Measurements from ENCODE around the gene GFPT2.
A peak's percentile ranks its signal among the peaks of the same experiment; 100 is the strongest.

The GFPT2 gene

GRCh38 chr5:180315762-180316212 is 37.3 kb downstream of the GFPT2 start:
- TF ChIP-seq, protein P1, sequence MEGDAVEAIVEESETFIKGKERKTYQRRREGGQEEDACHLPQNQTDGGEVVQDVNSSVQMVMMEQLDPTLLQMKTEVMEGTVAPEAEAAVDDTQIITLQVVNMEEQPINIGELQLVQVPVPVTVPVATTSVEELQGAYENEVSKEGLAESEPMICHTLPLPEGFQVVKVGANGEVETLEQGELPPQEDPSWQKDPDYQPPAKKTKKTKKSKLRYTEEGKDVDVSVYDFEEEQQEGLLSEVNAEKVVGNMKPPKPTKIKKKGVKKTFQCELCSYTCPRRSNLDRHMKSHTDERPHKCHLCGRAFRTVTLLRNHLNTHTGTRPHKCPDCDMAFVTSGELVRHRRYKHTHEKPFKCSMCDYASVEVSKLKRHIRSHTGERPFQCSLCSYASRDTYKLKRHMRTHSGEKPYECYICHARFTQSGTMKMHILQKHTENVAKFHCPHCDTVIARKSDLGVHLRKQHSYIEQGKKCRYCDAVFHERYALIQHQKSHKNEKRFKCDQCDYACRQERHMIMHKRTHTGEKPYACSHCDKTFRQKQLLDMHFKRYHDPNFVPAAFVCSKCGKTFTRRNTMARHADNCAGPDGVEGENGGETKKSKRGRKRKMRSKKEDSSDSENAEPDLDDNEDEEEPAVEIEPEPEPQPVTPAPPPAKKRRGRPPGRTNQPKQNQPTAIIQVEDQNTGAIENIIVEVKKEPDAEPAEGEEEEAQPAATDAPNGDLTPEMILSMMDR (IDR thresholded peaks at IDR 0.05; ENCODE audit: low read depth, low read length, missing control alignments): peak; percentile 99
- no peak overlapping the region for H3K4me3 ChIP-seq (ENCODE audit: low read depth, low read length)
- peak; percentile 15 for DNase-seq (ENCODE audit: low read depth)
- in situ Hi-C loops (cut with HindIII; ENCODE audit: low sequenced_read_pairs): no loop called here

DNA sequence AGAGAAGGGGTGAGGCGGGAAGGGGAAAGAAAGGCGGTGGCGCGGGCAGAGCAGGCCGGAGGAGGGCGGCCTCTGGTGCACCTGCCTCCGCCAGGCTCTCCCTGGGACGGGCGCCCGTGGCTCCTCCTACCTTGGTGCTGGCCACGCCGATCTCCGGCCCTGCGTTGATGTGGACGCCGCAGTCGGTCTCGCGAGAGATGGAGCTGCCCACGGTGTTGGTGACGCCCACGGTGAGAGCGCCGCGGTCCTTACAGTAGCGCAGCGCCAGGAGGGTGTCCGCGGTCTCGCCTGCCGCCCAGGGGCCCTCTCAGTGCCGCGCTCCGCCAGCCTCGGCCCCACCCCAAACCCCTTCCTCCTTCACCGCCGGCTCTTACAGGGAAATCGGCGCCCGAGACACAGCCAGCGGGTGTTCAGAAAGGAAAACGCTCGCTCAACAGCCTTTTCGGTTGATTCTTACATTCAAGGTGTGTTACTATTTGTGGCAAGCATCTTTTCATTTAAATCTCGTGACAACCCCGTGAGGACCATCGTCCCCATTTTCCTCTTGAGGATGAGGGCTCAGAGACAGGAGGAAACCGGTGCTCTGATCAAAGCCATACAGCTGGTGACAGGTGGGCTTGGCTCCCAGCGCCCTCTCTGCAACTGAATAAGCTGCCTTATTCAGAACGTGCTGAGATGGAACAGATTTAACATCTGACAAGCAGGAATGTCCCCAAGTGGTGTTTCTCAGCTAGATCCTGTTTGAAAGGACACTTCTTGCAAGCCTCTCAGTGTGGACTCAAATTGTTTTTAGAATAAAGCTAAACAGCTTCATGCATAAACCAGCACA is 39.2 kb downstream of the GFPT2 start:
- no peak for DNase-seq (ENCODE audit: low read depth)
- no peak overlapping the region for H3K4me3 ChIP-seq (ENCODE audit: low read depth, low read length)
- in situ Hi-C loops (cut with HindIII; ENCODE audit: low sequenced_read_pairs): no loop called here
- TF ChIP-seq, protein P1 (IDR thresholded peaks at IDR 0.05; ENCODE audit: low read depth, low read length, missing control alignments): no peak

DNA sequence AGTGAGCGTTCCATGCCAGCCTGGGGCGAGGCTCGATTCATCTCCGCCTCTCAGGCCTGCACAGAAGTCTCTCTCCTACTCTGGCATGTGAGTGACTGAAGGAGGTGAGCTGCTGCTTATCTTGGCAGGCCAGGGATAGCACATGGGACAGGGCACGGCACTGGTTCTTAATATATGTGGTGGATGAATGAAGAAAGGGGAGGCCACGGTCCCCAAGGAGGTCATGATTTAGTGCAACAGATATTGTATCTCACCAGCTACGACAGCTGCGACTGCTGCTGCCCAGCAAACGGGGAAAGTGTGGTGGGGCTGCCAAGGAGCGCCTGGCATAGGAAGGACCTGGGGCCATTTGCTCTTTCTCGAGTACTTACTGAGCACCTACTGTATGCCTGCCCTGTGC is 41.9 kb downstream of the GFPT2 start:
- TF ChIP-seq, protein P1 (IDR thresholded peaks at IDR 0.05; ENCODE audit: low read depth, low read length, missing control alignments): no peak
- in situ Hi-C loops (cut with HindIII; ENCODE audit: low sequenced_read_pairs): no loop called here
- H3K4me3 ChIP-seq (ENCODE audit: low read depth, low read length): no peak overlapping the region
- no peak for DNase-seq (ENCODE audit: low read depth)

GRCh38 chr5:180306796-180307195 is 46.3 kb downstream of the GFPT2 start:
- TF ChIP-seq, protein P1 (IDR thresholded peaks at IDR 0.05; ENCODE audit: low read depth, low read length, missing control alignments): no peak
- no peak for DNase-seq (ENCODE audit: low read depth)
- in situ Hi-C loops (cut with HindIII; ENCODE audit: low sequenced_read_pairs): no loop called here
- no peak overlapping the region for H3K4me3 ChIP-seq (ENCODE audit: low read depth, low read length)

GRCh38 chr5:180305481-180305880 is 47.7 kb downstream of the GFPT2 start:
- in situ Hi-C loops (cut with HindIII; ENCODE audit: low sequenced_read_pairs): no loop called here
- no peak overlapping the region for H3K4me3 ChIP-seq (ENCODE audit: low read depth, low read length)
- DNase-seq (ENCODE audit: low read depth): no peak
- TF ChIP-seq, protein P1 (IDR thresholded peaks at IDR 0.05; ENCODE audit: low read depth, low read length, missing control alignments): no peak

DNA sequence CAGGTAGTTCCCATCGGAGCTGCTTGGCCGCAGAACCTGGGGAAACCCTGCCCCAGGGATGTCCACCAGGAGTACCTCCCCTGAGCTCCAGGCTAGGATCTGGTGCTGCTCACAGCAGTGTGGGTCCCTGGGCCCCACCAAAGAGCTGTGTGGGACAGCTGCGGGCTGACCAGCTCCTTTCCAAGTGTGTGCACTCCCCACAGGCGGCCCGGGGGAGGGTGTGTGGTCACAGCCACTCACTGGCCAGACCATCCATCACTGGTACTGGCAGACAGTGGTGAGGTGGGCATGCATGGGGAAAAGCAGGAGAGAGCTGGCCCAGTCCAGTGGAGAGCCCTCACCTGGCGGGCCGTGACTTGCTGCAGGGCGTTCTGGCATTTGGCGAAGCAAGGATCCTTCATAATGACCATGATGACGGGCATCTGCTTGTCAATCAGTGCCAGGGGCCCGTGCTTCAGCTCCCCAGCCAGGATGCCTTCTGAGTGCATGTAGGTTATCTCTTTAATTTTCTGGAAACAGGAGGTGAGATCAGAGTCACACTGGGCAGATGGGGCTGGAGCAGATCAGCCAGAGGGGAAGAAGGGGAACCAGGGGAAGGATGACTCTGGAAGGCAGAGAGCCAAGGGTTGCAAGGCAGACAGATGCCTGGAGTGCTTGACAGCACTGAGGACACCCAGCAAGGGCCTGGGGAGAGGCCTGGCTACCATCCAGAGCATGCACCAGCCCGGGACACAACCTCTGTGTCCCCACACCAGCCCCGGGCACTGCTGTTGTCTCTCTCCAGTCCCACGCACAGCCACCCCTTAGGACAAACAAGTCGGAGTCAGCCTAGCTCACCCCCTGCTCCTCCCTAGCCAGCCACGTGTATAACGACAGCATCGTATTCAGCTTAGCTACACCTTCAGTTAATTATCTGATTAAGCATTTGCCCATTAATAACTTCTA is 48.4 kb downstream of the GFPT2 start:
- H3K4me3 ChIP-seq (ENCODE audit: low read depth, low read length): no peak overlapping the region
- in situ Hi-C loops (cut with HindIII; ENCODE audit: low sequenced_read_pairs): no loop called here
- TF ChIP-seq, protein P1 (IDR thresholded peaks at IDR 0.05; ENCODE audit: low read depth, low read length, missing control alignments): no peak
- no peak for DNase-seq (ENCODE audit: low read depth)

Measured in astrocyte of the cerebellum (primary cell).